Kidney tubule cell (primary cell): Measurements from ENCODE around the gene PRKCZ.

Experiments
- DNase-seq: peaks from one replicate; pipeline ENCODE4 v3.0.0-alpha.2; 2018; ENCODE audit warnings: low spot score

PRKCZ gene

DNA sequence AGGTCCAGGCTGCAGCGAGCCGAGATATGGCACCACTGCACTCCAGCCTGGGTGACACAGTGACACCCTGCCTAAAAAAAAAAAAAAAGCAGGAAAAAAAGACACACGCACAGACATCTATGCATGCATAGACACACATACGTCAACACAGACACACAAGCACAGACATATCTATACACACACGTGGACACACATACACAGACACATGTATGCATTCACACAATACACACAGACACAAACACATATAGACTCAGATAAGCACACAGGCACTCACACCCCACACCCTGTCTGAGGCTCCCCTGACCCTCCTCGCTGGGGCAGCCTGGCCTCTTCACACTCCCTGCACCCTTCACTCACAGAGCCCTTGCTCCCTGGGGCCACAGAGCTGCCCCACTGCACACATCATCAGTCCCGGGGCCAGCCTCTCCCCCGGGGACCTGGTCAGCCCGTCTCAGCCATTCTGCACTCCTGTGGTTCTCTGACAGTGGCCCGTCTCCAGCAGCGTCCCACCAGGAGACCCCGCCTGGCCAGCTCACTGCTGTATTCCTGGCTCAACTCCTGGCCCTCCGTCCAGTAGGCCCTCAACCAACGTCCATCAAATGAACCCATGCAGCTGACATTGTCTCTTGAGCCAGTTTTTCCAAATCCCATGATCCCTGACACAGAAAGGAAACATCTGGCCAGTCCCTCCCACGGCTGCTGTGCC lies 4.6 kb upstream of the PRKCZ start:
- DNase-seq = no peak

DNA sequence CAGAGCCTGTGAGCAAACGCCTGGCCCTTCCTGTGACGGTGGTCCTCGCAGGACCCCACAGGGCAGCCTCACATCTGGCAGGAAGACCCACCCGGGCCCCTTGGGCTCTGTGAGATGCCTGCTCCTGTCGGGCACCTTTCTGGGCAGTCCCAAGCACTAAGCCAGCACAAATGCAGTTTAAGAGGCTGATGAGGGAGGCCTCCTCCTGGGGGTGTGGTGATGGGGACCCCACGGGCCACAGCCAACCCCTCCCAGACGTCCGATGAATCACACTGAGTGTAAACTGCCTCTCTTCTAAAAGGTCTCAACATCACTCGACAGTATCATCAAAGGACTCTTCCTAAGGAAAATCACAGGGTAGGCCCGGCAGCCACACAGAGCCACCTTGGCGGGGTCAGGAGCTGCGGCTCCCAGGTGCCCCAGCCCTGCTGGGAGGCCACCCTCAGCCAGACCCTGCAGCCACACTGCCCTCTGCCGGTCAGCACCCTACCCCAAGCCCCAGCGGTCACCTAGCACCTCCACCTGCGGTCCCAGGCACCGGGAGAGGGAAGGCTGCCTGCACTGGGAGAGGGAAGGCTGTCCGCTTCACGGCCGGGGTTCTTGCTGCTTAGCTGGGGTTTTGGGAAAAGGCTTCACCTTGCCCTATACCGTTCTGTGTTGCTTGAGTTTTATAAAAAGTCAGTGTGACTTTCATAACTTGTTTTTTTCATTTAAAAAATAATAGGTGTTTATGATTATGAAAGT lies 3.9 kb upstream of the PRKCZ start:
- DNase-seq = peak; percentile 79

DNA sequence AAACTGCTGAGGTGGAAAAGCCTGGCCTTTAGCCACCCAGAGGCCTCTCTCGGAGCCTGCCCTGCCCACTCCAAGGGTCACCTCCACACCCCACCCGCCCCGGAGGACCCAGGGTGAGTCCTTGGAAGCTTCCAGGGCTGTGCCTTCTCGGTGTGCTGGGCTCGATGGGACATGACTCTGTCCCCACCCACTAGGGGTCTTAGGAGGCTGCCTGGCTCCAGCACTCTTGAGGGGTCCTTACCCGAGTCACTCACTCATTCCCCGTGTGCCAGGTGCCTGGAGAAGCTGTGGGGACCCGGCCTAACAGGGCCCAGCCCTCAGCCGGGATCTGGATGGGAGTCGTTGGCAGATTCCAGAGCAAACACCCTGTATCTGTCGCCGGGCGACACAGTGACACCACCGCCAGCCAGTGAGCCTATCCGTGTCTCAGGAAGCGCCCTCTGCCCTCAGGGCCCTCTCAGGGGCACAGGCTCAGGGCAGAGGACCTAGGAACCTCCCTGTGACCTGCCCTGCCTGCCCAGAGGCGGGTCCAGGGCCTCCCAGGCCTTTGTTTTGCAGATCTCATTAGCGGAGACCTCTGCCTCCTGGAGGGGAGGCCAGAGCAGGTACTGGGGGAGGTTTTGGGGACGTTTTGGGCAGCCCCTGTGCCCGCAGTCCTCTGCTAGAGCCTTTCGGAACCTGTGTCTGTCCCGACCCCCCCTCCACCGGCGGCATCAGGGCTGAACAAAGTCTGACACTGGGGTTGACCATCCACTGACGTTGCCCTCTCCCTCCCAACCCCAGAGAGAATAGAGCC lies 3.1 kb upstream of the PRKCZ start:
- DNase-seq = no peak

DNA sequence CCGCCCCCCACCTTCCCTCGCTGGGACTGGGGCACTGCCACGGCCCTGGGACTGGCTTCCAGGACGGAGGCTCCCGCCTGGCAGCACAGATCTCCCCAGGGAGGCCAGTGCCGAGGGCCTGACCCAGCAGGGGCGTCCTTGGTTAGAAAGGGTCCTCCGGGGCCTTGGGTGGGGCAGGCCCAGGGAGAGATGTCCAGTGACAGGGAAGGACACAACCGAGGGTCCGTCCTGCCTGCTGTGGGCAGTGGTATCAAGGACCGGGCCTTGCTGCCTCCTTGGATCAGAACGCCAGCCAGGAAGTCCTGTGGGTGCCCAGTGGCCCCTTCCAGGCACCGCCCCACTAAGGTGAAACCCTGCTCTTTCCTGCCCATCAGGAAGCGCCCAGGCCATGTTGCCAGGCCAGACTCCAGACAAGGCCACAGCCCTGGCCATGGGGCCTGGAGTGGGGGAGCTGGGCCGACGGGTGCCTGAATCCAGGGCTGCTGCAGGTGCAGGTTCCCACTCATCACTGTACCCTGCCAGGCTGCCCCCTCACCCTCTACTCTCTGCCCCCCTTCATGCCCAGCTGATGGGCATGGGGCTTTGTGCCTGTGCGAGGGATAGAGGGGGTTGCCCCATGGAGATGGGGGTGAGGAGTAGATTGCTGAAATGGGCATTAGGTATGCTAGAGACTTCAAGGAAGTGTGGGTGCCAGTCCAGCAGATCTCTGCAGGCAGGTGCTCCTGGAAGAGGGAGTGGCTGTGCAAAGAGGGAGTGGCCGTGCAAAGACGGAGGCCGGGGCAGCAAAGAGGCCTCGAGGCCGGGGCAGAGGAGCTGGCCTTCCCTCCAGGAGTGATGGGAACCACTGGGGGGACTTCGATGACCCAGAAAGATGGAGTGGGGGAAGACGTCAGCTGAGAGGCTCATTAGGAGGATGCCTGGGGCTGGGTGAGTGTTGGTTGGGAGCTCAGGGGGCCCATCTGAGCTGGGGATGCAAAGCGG lies 2.2 kb upstream of the PRKCZ start:
- no peak for DNase-seq

DNA sequence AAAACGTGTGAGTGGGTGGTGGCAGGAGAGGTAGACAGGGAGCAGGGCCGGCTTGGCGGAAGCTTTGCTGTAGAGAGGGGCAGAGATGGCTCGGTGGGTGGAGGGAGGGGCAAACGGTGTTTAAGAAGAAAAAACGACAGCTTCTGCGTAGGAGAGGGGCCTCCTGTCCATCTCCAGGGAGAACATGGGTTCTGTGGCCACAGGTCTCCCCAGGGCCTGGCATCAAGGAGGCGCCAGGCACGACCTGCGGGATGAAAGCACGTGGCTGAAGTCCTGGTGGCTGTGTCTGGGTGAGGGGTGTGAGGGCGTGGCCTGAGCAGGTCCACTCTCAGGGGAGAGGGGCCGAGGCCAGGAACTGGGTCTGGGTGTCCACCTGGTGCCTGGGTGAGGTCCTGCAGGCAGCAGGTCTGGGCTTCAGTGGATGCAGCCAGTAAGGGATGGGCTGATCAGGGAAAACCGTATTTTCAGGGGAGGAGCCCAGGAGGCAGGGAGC lies 940 bp upstream of the PRKCZ start:
- peak; percentile 75 for DNase-seq

DNA sequence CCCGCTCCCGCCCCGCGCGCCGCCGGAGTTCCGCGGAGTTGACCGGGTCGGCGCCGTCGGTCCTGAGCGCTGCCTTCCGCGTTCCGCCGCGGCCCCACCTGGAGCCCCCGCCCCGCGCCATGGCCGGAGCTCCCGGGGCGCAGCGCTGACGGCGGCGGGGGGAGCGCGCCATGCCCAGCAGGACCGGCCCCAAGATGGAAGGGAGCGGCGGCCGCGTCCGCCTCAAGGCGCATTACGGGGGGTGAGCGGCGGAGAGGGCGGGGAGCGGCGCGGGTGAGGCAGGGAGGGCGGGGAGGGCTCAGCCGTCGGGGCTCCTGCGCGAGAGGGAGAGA lies 216 bp downstream of the PRKCZ start:
- DNase-seq = no peak

DNA sequence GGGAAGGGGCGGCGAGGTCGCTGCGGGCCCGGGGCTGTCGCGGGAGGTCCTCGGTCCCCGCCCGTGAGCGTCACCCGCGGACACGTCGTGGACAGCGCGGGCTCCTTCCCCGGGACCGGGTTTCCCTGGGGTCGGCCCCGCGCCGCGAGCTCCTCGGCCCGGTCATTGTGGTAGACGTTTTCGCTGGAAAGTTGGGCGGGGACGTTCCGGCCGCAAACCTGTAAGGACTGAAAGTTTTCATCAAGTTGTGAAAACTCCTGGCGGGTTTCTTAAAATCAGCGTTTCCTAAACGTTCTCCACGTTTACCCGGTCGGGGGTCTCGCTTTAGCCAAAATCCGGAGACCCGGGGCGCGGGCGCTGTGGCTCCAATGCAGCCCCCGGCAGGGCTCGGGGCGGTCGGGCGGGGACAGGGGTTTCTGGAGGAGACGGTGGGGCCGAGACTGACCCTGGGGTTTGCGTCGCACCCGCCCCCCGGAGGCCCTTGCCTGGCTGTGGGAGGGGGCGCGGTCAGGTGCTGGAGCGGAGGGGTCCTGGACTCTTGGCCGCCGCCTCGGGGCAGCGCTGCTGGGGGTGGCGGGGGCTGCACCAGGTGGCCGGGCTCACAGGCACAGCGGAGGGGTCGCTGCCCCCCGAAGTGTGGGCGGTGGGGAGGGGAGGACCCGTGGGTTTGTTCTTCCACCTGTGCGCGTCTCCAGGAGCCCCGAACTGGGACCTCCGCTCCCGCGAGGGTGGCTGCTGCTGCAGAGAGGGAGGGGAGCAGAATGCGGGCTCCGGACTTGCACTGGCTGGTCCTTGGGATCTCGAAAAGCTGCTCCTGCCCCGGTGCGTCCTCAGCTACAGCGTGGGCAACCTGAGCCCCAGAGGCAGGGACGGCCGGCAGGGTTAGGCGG lies 827 bp downstream of the PRKCZ start:
- peak; percentile 5 for DNase-seq

DNA sequence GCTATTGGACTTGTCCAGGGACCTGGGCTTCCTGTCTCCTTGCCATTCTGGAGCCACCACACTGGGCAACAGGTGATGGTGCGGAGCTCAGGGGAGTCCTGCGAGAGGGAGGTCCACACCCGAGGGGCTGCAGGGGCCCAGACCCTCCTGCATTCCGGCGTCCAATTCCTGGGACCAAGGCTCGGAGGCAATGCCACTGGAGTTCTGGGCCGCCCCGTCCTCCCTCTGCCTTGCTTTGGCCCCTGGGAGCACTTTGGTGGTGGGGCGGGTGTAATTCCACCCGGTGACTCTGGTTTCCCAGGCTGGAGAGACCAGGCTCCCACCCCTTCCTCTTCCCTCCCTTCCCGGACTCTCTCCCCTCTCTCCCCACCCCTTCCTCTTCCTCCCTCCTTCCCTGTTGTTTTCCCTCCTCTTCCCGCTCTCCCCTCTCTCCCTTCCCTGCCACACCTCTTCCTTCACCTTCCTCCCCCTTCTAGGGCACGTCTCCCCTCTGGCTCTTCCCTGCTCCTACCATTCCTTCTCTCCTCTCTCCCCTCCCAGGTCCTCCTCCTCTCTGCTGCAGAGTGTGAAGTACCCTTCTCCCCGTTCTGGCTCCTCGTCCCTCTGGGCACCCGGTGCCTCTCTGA lies 2.0 kb downstream of the PRKCZ start:
- DNase-seq = no peak

DNA sequence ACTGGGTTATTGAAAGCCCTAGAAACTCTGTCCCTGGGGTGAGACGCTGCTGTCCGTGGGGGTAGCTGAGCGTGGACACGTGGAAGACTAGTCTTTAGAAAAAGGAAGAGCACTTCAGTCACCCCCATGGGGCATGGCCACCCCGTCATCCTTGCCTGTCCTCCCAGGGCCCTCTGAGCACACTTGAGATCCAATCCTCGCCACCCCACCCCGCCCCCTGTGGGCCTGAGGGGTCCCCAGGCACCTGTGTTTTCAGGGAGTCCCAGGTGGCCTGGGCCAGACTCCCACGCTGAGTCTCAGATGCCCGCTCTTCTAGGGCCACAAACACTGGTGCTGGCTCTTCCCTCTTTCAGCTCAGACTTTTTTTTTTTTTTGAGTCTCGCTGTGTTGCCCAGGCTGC lies 2.5 kb downstream of the PRKCZ start:
- no peak for DNase-seq

DNA sequence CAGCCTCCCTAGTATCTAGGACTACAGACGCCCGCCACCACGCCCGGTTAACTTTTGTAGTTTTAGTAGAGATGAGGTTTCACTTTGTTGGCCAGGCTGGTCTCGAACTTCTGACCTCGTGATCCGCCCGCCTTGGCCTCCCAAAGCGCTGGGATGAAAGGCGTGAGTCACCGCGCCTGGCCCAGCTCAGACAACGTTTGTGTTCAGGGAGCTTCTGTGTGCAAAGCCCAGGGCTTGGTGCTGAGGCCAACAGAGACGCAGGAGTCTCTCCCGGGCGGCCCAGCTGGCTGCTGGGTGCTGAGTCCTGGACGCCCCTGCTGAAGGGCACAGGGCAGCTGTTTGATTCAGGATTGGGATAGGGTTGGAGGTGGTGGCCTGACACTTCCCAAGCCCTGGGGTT lies 3.0 kb downstream of the PRKCZ start:
- no peak for DNase-seq

DNA sequence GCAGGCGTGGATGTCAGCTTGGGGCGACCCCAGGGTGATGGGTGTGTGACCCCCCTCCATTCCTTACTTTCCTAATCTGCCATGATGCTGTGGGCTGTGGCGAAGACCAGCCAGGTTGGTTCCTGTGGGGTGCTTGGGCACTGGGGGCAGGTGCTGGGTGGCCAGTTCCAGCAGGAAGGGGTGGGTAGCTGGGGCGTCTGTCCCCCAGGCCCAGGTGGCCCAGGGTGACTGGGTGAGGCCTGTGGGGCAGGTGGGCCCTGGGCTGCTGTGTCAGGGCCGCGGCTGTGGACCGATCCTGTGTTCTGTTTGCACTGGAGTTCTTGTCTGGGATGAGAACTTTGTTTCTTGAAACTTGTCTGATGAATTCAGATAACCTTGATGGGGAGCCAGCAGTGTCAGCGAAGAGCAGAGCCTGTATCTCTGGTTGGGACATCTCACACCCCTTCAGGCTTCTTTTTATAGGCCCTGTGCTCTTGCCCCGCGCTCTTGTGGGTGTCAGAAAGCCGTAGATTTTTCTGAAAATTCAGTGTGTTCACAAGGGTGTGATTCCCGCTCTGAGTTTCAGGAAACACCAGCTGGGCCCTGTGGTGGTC lies 3.7 kb downstream of the PRKCZ start:
- DNase-seq = no peak

DNA sequence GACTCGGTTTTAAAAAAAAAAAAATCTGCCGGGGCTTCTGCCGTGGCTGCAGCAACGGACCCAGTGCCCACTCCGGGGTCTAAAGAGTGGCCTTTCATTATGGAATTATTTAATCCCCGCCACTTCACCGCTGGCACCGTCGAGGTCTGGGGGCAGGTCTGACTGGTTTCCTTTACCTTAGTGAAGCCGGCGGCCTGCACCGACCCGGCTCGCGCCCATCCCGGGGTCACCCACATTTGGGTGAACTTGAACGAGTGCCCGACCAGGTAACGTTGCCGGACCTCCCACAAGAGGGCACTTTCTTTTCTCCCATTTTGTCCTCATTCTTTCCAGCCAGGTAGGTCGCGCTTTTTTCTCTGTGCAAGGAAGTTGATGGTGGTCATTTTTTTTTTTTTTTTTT lies 4.3 kb downstream of the PRKCZ start:
- DNase-seq = no peak

DNA sequence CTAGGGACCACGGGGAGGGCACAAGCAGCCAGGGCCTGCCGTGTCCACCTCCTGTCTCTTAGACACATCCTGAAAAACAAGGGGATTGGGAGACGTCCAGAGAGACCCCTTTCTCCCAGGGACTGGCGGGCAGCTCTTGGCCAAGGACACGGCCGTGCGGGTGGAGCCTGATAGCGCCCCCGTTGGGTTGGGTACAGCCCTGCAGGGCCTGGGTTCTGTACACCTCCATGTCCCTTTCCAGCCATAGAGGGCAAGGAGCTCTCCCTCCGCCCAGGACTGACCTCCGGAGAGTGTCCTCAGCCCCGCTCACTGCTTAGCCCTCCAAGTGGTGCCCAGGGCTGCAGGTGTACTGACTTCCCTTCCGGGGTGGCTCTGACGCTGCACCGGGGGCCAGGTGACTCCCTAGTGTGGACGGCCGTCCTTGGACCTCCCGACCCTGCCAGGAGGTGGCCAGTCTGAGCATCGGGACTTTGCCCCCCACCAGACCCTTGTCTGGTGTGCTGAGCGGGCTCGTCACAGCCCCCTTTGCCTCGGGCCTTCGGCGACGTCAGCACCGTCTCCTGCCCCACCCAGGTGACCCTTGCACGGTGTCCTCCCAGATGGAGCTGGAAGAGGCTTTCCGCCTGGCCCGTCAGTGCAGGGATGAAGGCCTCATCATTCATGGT lies 5.8 kb downstream of the PRKCZ start:
- DNase-seq = no peak

DNA sequence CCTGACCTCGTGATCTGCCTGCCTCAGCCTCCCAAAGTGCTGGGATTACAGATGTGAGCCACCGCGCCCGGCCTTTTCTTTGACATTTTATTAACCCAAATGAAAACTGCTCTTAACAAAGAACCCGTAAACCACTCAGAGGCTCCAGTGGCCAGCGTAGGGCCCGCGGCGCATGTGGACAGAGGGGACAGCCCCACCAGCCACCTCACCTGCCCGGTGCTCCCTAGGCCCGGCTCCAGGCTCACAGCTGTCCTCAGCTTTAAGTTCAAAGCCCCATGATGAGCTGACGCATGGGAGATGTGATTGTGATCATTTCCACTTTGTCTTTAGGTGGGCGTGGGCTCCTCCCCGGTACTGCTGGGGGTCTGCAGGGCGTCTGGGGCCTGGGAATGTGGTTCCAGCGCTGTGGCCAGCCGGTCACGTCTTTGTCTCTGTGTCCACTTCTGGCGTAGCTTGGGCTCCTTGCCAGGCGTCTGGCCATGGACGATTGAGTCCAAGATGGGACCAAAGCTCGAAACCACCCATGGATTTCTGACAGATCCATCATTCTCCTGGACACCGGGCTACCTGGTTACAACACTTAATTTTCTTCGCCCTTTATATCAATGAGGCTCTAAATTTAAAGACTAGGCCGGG lies 6.9 kb downstream of the PRKCZ start:
- DNase-seq = no peak

DNA sequence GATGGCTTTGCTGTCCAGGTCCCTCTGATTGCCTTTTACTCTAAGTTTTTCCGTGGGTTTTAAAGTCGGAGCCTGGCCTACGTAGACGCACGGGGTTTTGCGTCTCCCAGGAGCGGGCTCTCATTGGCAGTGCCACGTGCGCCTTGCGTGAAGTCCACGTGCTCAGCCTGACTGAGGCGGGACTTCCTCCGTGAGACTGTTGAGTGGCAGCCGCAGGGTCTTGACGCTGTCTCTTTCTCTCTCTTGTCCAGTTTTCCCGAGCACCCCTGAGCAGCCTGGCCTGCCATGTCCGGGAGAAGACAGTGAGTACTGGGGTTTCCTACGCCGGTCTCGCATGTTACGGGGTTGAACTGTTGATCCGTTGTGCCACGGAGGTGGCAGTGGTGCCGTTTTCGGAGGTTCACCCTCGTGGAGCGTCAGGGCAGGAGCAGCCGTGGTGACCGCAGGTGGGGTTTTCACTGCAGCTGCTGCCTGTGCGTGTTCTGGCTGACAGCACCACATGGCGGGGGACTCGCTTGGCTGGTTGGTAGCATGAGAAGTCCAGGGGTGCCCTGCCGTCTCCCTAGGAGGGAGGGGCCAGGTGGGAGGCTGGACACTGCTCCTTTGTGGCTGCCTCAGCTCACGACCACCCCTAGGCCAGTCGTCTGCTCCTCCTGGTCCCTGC lies 9.2 kb downstream of the PRKCZ start:
- no peak for DNase-seq

DNA sequence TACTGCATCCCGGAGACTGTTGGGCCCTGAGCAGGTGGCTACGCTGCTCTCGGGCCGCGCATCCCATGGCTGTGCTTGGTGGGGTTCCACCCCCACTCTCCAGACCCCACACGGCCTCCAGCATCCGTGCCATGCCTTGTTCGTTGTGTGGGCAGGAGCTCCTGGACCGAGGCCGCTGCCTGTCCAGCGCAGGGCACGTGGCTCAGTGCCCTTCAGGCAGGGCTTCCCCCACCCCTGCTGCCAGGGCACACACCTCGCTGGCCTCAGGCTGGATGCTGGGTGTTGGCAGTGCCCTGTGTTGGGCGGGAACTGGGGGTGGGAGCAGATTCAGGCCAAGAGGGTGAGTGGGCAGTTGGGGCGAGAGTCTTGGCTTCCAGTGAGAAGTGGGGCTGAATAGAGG lies 9.9 kb downstream of the PRKCZ start:
- DNase-seq = no peak

DNA sequence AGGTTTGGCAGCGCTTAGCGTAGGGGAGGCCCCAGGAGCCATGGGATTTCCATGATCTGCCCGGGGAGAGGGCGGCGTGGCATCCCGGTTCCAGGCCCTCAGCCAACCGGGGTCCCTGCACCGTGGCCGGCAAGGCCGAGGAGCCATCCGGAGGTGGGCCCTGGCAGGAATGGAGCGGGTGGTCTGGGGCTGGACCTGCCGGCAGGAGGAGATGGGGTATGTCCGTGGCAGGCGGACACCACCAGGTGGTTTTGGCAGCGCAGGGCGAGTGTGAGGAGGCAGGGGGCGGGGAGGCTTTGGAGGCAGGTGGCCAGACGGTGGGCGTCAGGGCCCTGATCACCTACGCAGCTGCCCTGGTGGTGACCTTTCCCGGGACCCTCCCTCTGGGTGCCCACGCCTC lies 10.3 kb downstream of the PRKCZ start:
- no peak for DNase-seq

DNA sequence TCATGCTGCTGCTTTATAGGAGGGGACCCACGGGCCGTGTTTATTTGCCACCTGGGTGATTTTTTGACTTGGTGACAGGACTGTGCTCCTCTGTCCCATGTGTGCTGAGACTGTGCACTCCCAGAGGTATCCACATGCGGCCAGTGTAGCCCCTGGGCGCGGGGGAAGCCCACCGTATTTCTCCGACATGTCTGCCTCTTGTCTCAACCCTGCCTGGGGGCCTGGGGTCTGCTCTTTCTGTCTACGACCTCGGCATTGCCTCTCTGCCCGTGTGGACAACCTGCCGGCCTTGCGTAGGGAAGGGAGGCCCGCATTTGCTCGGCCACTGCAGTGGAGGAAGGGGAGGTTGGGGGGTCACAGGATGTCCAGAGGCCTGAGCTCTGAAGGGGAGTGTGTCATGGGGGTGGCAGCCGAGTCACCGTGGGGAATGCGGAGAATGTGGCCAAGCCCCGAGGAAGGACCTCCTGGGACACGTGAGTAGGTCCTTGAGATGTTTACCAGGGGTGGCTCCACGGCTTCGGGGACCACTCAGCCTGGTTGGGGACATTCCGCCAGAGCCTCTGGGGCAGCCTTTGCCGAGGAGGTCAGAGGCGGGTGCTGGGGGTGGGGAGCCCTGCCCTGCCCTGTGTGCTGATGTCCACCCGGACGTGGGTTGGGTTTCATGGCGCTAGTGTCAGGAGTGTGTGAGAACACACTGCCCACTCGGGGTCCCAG lies 11.0 kb downstream of the PRKCZ start:
- DNase-seq = peak; percentile 44
